Neural crest cell (in vitro differentiated cells): Measurements from ENCODE around the gene GMPPA. TPM values are rescaled to one million over a fixed set of nuclear protein-coding genes. Genes with fewer than 3 reads are reported as not detected.

Experiments
- DNase-seq: peaks from one replicate; pipeline ENCODE4 v3.0.0; 2021; ENCODE audit warnings: low read depth, mixed read lengths, low spot score
- H3K27ac Mint-ChIP-seq: one replicate; pipeline ENCODE4 v1.8.0; 2021; ENCODE audit warnings: mild to moderate bottlenecking, mixed read lengths; ENCODE audit not compliant: unreplicated experiment
- H3K27me3 Mint-ChIP-seq: 2 replicates; pipeline ENCODE4 v1.8.0; 2021; ENCODE audit warnings: low read depth, mild to moderate bottlenecking, mixed read lengths
- H3K36me3 Mint-ChIP-seq: 2 replicates; pipeline ENCODE4 v1.8.0; 2021; ENCODE audit warnings: low read depth, mild to moderate bottlenecking, mixed read lengths
- H3K4me1 Mint-ChIP-seq: 2 replicates; pipeline ENCODE4 v1.8.0; 2021; ENCODE audit warnings: mixed read lengths
- H3K4me3 Mint-ChIP-seq: one replicate; pipeline ENCODE4 v1.8.0; 2021; ENCODE audit warnings: mild to moderate bottlenecking, mixed read lengths
- H3K9me3 Mint-ChIP-seq: 2 replicates; pipeline ENCODE4 v1.8.0; 2021; ENCODE audit warnings: mixed read lengths
- CTCF ChIP-seq: fragments of 200-600 bp; sonication (generic); conservative IDR thresholded peaks from 2 replicates; pipeline ENCODE4 v1.5.0; 2021; ENCODE audit warnings: antibody characterized with exemption, mild to moderate bottlenecking
- total RNA-seq: library from RNA; stranded (reverse); gene quantifications from 2 replicates; pipeline ENCODE4 v1.2.1, GENCODE V29; 2021

The GMPPA gene
- total RNA-seq, 1 donor from 2014 or later: 26.1 TPM

GRCh38 chr2:219490186-219490585 is 8.5 kb upstream of the GMPPA start:
- Mint-ChIP-seq H3K36me3 (no peaks in the 10 kb centered on the region), H3K4me1 (no peaks in the 10 kb centered on the region), H3K27ac (no peak overlapping the region), H3K9me3 (no peaks in the 10 kb centered on the region), H3K4me3 (no peak overlapping the region), H3K27me3 (peaks cover 73% of the 10 kb centered on the region)
- no peak for TF ChIP-seq CTCF
- DNase-seq: no peak

GRCh38 chr2:219490600-219491130 is 8.0 kb upstream of the GMPPA start:
- no peaks in the 10 kb centered on the region for H3K36me3 Mint-ChIP-seq
- no peaks in the 10 kb centered on the region for H3K4me1 Mint-ChIP-seq
- H3K4me3 Mint-ChIP-seq: no peak overlapping the region
- H3K9me3 Mint-ChIP-seq: no peaks in the 10 kb centered on the region
- peaks cover 73% of the 10 kb centered on the region for H3K27me3 Mint-ChIP-seq
- H3K27ac Mint-ChIP-seq: no peak overlapping the region
- TF ChIP-seq CTCF: no peak
- DNase-seq: no peak

GRCh38 chr2:219491278-219491963 is 7.3 kb upstream of the GMPPA start:
- Mint-ChIP-seq H3K27me3 (peaks cover 72% of the 10 kb centered on the region), H3K4me1 (no peaks in the 10 kb centered on the region), H3K27ac (no peak overlapping the region), H3K9me3 (no peaks in the 10 kb centered on the region), H3K36me3 (no peaks in the 10 kb centered on the region), H3K4me3 (no peak overlapping the region)
- no peak for TF ChIP-seq CTCF
- no peak for DNase-seq

- no peaks in the 10 kb centered on the region for H3K36me3 Mint-ChIP-seq
- no peak overlapping the region for H3K27ac Mint-ChIP-seq
- no peaks in the 10 kb centered on the region for H3K4me1 Mint-ChIP-seq
- DNase-seq: no peak
- no peak for TF ChIP-seq CTCF
- H3K4me3 Mint-ChIP-seq: no peak overlapping the region
- H3K27me3 Mint-ChIP-seq: peaks cover 72% of the 10 kb centered on the region
- H3K9me3 Mint-ChIP-seq: no peaks in the 10 kb centered on the region
Observed at GRCh38 chr2:219492575-219492974, 6.1 kb upstream of the GMPPA start.

GRCh38 chr2:219493086-219493485 is 5.6 kb upstream of the GMPPA start:
- no peaks in the 10 kb centered on the region for H3K36me3 Mint-ChIP-seq
- H3K27me3 Mint-ChIP-seq: peaks cover 72% of the 10 kb centered on the region
- H3K4me3 Mint-ChIP-seq: no peak overlapping the region
- H3K27ac Mint-ChIP-seq: no peak overlapping the region
- H3K4me1 Mint-ChIP-seq: peaks cover under 1% of the 10 kb centered on the region
- DNase-seq: no peak
- no peak for TF ChIP-seq CTCF
- H3K9me3 Mint-ChIP-seq: no peaks in the 10 kb centered on the region
